ENCODE measurements around the gene WWTR1. TPM values are rescaled to one million over a fixed set of nuclear protein-coding genes. Genes with fewer than 3 reads are reported as not detected.
A peak's percentile ranks its signal among the peaks of the same experiment; 100 is the strongest.

The WWTR1 gene
- total and polyA plus RNA-seq, 2 of the 4 experiments (the other 2 are of a cell fraction): 38.9 to 65.3 TPM

DNA sequence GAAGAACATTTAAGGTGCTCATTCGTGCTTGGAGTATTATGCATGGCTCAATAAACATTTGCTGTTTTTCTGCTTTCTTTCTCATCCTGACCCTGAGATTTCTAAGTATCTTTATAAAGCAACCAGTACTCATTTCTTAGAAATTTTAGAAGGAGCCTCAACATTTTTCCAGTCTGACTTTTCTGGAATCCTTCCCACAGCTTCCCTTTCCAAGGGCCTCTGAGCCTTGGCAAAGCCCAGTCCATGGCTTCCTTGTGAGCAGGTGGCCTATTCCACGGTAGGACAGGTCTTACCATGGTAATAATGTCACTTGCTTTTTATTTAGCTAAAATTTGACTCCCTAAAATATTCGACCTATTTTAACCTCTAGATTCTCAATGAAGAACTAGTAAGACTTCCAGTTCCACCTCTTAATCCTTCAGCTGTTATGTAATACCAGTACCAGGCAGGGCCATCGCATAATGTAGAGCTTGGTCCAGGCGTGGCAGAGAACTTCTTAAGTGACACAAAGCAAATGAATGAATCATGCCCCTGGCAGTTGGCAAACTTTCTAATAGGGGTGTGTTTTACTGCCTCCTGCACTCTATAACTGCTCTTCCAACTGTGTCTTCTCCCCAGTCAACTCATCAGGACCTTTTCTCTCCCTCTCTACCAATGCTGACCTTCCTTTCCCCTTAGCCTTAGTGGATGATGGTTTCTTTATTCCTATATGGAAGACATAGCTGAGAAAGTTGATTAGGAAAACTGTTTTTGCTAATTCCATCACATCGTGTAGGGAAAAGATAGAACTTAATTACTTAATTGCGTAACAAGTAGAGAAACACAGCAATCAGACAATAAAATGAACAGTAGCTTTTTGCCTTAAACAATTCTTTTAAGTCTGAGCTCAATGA is 184.2 kb downstream of the WWTR1 start:
- Histone ChIP-seq H3K4me2 (ENCODE audit: low read depth, low read length) (peak overlapping the region; percentile 48; the same call in 1 of the 2 replicates), H3K4me1 (ENCODE audit: control insufficient read depth, insufficient read depth, low read length) (peaks cover 21% of the 10 kb centered on the region), H3K79me1 (ENCODE audit: low read depth in 1 of 2, low read length in 2 of 2) (peaks cover 0 to 11% of the 10 kb centered on the region in 2 experiments; a peak in 2 of 4 replicates), H3K23ac (ENCODE audit: low read depth, low read length) (no peak overlapping the region; the same call in 1 of the 2 replicates), H3K56ac (ENCODE audit: extremely low read depth, insufficient read depth, low read length) (no peak overlapping the region), H2AK9ac (replicated peaks; ENCODE audit: low read depth, low read length, poor library complexity) (no peak overlapping the region), H3K9me3 (ENCODE audit: control insufficient read depth, insufficient read depth, low read length) (peaks cover 3% of the 10 kb centered on the region; the same call in 1 of the 2 replicates), H2BK15ac (ENCODE audit: low read depth, low read length) (peak overlapping the region; percentile 48; the same call in 2 of the 3 replicates), H2BK20ac (ENCODE audit: low read depth, low read length) (peak overlapping the region; percentile 69; the same call in 1 of the 2 replicates), H3K27me3 (ENCODE audit: control insufficient read depth, insufficient read depth, low read length) (no peaks in the 10 kb centered on the region), H2AFZ (replicated peaks; ENCODE audit: low read length, poor library complexity) (no peak overlapping the region), H4K20me1 (ENCODE audit: insufficient read depth, low read length) (no peaks in the 10 kb centered on the region), H3K14ac (replicated peaks; ENCODE audit: low read depth, low read length) (peak overlapping the region; percentile 37), H3K9me1 (ENCODE audit: insufficient read depth, low read length) (peaks cover 13% of the 10 kb centered on the region), H3K4me3 (ENCODE audit: insufficient read depth, low read depth, low read length) (no peak overlapping the region), H2BK120ac (ENCODE audit: low read depth, low read length) (peak overlapping the region; percentile 81; the same call in 1 of the 2 replicates), H3K36me3 (ENCODE audit: control insufficient read depth, insufficient read depth, low read length) (no peaks in the 10 kb centered on the region), H4K8ac (ENCODE audit: low read depth in 2 of 2, low read length in 2 of 2) (peak overlapping the region in 1 of 2 experiments; percentile 70; a peak in 2 of 4 replicates), H2BK5ac (ENCODE audit: low read depth, low read length, poor library complexity, severe bottlenecking) (peak overlapping the region; percentile 73), H3K18ac (ENCODE audit: low read depth, low read length) (peak overlapping the region; percentile 44; the same call in 1 of the 2 replicates), H4K5ac (ENCODE audit: low read depth, low read length) (peak overlapping the region; percentile 33; the same call in 1 of the 2 replicates), H2AK5ac (ENCODE audit: low read depth, low read length) (peak overlapping the region; percentile 68; the same call in 1 of the 2 replicates), H3K9ac (ENCODE audit: low read depth, low read length) (no peak overlapping the region), H3K27ac (ENCODE audit: insufficient read depth, low read length) (peak overlapping the region; percentile 26; the same call in 1 of the 2 replicates), H3K4ac (ENCODE audit: low read depth, low read length) (peak overlapping the region; percentile 66), H4K91ac (ENCODE audit: insufficient read depth, low read depth, low read length) (no peak overlapping the region)
- ChIA-PET CTCF (interaction anchor here (1.0 to 1.6 kb wide), 2 partner anchors 75 to 98 kb away, joined by 3 read pairs; no protein-coding TSS in a partner anchor), POLR2A (ENCODE audit: unreplicated experiment) (interaction anchor here (1.2 kb wide), 1 partner anchor 103 kb away, joined by 3 read pairs; no protein-coding TSS in a partner anchor)
- in situ Hi-C loops (cut with MboI; ENCODE audit: low sequenced_read_pairs) (no loop called here), intact Hi-C loops (cut with micrococcal nuclease) (no loop called here), dilution Hi-C loops (cut with HindIII; ENCODE audit: low sequenced_read_pairs, unreplicated experiment) (no loop called here)
- BruUV-seq (replicated peaks): no TSS peak
- DNase-seq: peak; percentile 85
- TF ChIP-seq, protein P1, sequence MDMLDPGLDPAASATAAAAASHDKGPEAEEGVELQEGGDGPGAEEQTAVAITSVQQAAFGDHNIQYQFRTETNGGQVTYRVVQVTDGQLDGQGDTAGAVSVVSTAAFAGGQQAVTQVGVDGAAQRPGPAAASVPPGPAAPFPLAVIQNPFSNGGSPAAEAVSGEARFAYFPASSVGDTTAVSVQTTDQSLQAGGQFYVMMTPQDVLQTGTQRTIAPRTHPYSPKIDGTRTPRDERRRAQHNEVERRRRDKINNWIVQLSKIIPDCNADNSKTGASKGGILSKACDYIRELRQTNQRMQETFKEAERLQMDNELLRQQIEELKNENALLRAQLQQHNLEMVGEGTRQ (IDR thresholded peaks at IDR 0.05; ENCODE audit: low read depth, low read length): no peak
- peak; percentile 89 for TF ChIP-seq CEBPB (IDR thresholded peaks at IDR 0.05; ENCODE audit: low read depth, low read length)
- WGBS, 2 experiments (ENCODE audit: extremely low coverage in 2 of 2, insufficient read length in 1 of 2): 20% methylated on average over 1 of the region's 7 CpGs; no CpG with 5 or more reads in 1 of the 2 experiments
- ATAC-seq (ENCODE audit: low read depth): peak; percentile 39

Data from IMR-90 (cell line).